ENCODE data around the gene POLD1. TPM values are rescaled to one million over a fixed set of nuclear protein-coding genes. Genes with fewer than 3 reads are reported as not detected.

Gene POLD1
- total and polyA plus RNA-seq, 2 donors (not counting 3 experiments of a cell fraction or from before 2014, with no cell fraction given) = 40.9 to 63.9 TPM

GRCh38 chr19:50402544-50403301 lies 18.6 kb downstream of the POLD1 start:
- FAIRE-seq (no peak), DNase-seq (ENCODE audit: low read depth, low spot score) (no peak)
- POLR2A ChIA-PET = no interaction called here
- H3K4me1 ChIP-seq (ENCODE audit: control insufficient read depth, extremely low read depth, insufficient read depth, low read length) = no peaks in the 10 kb centered on the region
- no peaks in the 10 kb centered on the region for H3K27me3 ChIP-seq (ENCODE audit: control insufficient read depth in 2 of 2, insufficient read depth in 2 of 2, low read length in 2 of 2)
- CTCF ChIA-PET = interaction anchor here (1.1 kb wide), 1 partner anchor 13 kb away, joined by 5 read pairs; no protein-coding TSS in a partner anchor
- H3K27ac ChIP-seq (ENCODE audit: insufficient read depth, low read depth, low read length) = no peak overlapping the region
- peaks cover 0 to 2% of the 10 kb centered on the region in 2 experiments for H3K36me3 ChIP-seq (ENCODE audit: control insufficient read depth in 2 of 2, extremely low read depth in 1 of 2, insufficient read depth in 2 of 2, low read length in 2 of 2)
- H3K4me2 ChIP-seq (ENCODE audit: insufficient read depth, low read length) = no peak overlapping the region
- intact Hi-C loops (cut with micrococcal nuclease) (no loop called here), dilution Hi-C loops (cut with MboI; ENCODE audit: extremely low pct_ligation_motif_present, low sequenced_read_pairs) (no loop called here)
- no peak overlapping the region for H3K9ac ChIP-seq (replicated peaks; ENCODE audit: extremely low read depth, insufficient read depth, low read length)
- BruUV-seq (replicated peaks) = no TSS peak
- TF ChIP-seq MYC (IDR thresholded peaks at IDR 0.05; ENCODE audit: low read depth, low read length) (no peak), FOS (IDR thresholded peaks at IDR 0.05; ENCODE audit: borderline replicate concordance, insufficient read depth, low read length) (no peak), POLR2AphosphoS5 (IDR thresholded peaks at IDR 0.05; ENCODE audit: insufficient read depth, low read depth, low read length) (no peak), EZH2 (IDR thresholded peaks at IDR 0.05; ENCODE audit: borderline replicate concordance, low read depth, low read length, severe bottlenecking) (no peak), POLR2A (IDR thresholded peaks at IDR 0.05; ENCODE audit: low read depth, low read length) (no peak), JUN (IDR thresholded peaks at IDR 0.05; ENCODE audit: borderline replicate concordance, insufficient read depth, insufficient read length, low read depth) (no peak), GATA2 (IDR thresholded peaks at IDR 0.05; ENCODE audit: insufficient read depth, insufficient read length, low read depth, low read length) (no peak), CTCF (IDR thresholded peaks at IDR 0.05; ENCODE audit: extremely low read depth in 1 of 2, insufficient read depth in 1 of 2, low read depth in 1 of 2, low read length in 2 of 2) (no peak), MAX (IDR thresholded peaks at IDR 0.05; ENCODE audit: insufficient read depth, insufficient read length) (no peak)
- no peak overlapping the region for H3K4me3 ChIP-seq (replicated peaks in 1 of 3; ENCODE audit: insufficient read depth in 1 of 3, low read depth in 1 of 3, low read length in 3 of 3)
- peaks cover 2% of the 10 kb centered on the region for H3K79me2 ChIP-seq (ENCODE audit: control insufficient read depth, insufficient read depth, low read length)
- no peaks in the 10 kb centered on the region for H4K20me1 ChIP-seq (replicated peaks; ENCODE audit: control insufficient read depth, extremely low read depth, insufficient read depth, low read length)
- H3K9me3 ChIP-seq (replicated peaks; ENCODE audit: control insufficient read depth, insufficient read depth, low read length) = no peaks in the 10 kb centered on the region
- H2AFZ ChIP-seq (ENCODE audit: low read depth, low read length) = no peak overlapping the region
- no peaks in the 10 kb centered on the region for H3K9me1 ChIP-seq (replicated peaks; ENCODE audit: control insufficient read depth, extremely low read depth, insufficient read depth, low read length)
